Neural progenitor cell (in vitro differentiated cells): ENCODE measurements around the gene PVR. TPM values are rescaled to one million over a fixed set of nuclear protein-coding genes. Genes with fewer than 3 reads are reported as not detected.

Source experiments
- DNase-seq: peaks from one replicate; pipeline ENCODE4 v3.0.0-alpha.2; 2016; ENCODE audit warnings: low spot score
- H2AFZ ChIP-seq: fragments of 200-600 bp; sonication (generic); replicated peaks from 2 replicates; pipeline ENCODE4 v1.6.1; 2016; ENCODE audit warnings: antibody characterized with exemption
- H3F3A ChIP-seq: fragments of 200-600 bp; sonication (generic); 2 replicates; pipeline ENCODE4 v1.6.1; 2016; ENCODE audit warnings: antibody characterized with exemption, low read depth
- H3K27ac ChIP-seq: fragments of 200-600 bp; sonication (generic); 2 replicates; pipeline ENCODE4 v1.5.1; 2016; ENCODE audit warnings: mild to moderate bottlenecking
- H3K27me3 ChIP-seq: fragments of 200-600 bp; sonication (generic); 2 replicates; pipeline ENCODE4 v1.6.1; 2016; ENCODE audit warnings: mild to moderate bottlenecking, moderate library complexity
- H3K36me3 ChIP-seq: fragments of 200-600 bp; sonication (generic); 2 replicates; pipeline ENCODE4 v1.5.1; 2016
- H3K4me1 ChIP-seq: fragments of 200-600 bp; sonication (generic); 2 replicates; pipeline ENCODE4 v1.6.1; 2016; ENCODE audit warnings: mixed run types
- H3K4me2 ChIP-seq: fragments of 200-600 bp; sonication (generic); 2 replicates; pipeline ENCODE4 v1.6.1; 2016
- H3K4me3 ChIP-seq: fragments of 200-600 bp; sonication (generic); 2 replicates; pipeline ENCODE4 v1.5.1; 2016
- H3K79me2 ChIP-seq: fragments of 200-600 bp; sonication (generic); 2 replicates; pipeline ENCODE4 v1.6.1; 2016; ENCODE audit warnings: low read depth
- H3K9ac ChIP-seq: fragments of 200-600 bp; sonication (generic); 2 replicates; pipeline ENCODE4 v1.6.1; 2016
- H3K9me3 ChIP-seq: fragments of 200-600 bp; sonication (generic); 2 replicates; pipeline ENCODE4 v1.5.1; 2016; ENCODE audit warnings: low read depth
- H4K20me1 ChIP-seq: fragments of 200-600 bp; sonication (generic); 2 replicates; pipeline ENCODE4 v1.6.1; 2016; ENCODE audit warnings: low read depth
- H3K27ac Mint-ChIP-seq: 3 replicates; pipeline ENCODE4 v1.8.0; 2021; ENCODE audit warnings: mixed read lengths
- H3K27me3 Mint-ChIP-seq: 2 replicates; pipeline ENCODE4 v1.8.0; 2022; ENCODE audit warnings: low read depth, mild to moderate bottlenecking, inconsistent platforms, moderate library complexity, mixed read lengths; ENCODE audit not compliant: insufficient read depth
- H3K36me3 Mint-ChIP-seq: 3 replicates; pipeline ENCODE4 v1.8.0; 2021; ENCODE audit warnings: mixed read lengths
- H3K4me1 Mint-ChIP-seq: 3 replicates; pipeline ENCODE4 v1.8.0; 2021; ENCODE audit warnings: mixed read lengths
- H3K4me3 Mint-ChIP-seq: 3 replicates; pipeline ENCODE4 v1.8.0; 2021; ENCODE audit warnings: mild to moderate bottlenecking, moderate library complexity, mixed read lengths
- H3K9me3 Mint-ChIP-seq: 3 replicates; pipeline ENCODE4 v1.8.0; 2020; ENCODE audit warnings: mixed read lengths
- EZH2 ChIP-seq: fragments of 200-600 bp; sonication (generic); IDR thresholded peaks from 2 replicates; pipeline ENCODE4 v1.6.1; 2017; ENCODE audit warnings: antibody characterized with exemption, mild to moderate bottlenecking, moderate library complexity
- EZH2phosphoT487 ChIP-seq: fragments of 200-600 bp; sonication (generic); IDR thresholded peaks from 2 replicates; pipeline ENCODE4 v1.6.1; 2017; ENCODE audit warnings: antibody characterized with exemption
- microRNA counts: library from miRNA; unstranded; fragments of <30 nt; microRNA quantifications from one replicate; lab custom pipeline; 2016
- microRNA-seq: library from miRNA; unstranded; fragments of <30 nt; microRNA quantifications from one replicate; pipeline ENCODE4, GENCODE V29; 2016
- total RNA-seq: library from RNA; depleted of rRNA; stranded (reverse); fragments of >200 nt; gene quantifications from 2 replicates; pipeline ENCODE4 v1.2.3, GENCODE V29; 2015; ENCODE audit warnings: low replicate concordance
- TF ChIP-seq, protein P1 (sequence below): fragments of 200-600 bp; sonication (generic); IDR thresholded peaks from 2 replicates; pipeline ENCODE4 v1.5.1; 2017; ENCODE audit warnings: antibody characterized with exemption, mild to moderate bottlenecking

Gene PVR
- total RNA-seq, 1 donor from 2014 or later, result 4.4 TPM

DNA sequence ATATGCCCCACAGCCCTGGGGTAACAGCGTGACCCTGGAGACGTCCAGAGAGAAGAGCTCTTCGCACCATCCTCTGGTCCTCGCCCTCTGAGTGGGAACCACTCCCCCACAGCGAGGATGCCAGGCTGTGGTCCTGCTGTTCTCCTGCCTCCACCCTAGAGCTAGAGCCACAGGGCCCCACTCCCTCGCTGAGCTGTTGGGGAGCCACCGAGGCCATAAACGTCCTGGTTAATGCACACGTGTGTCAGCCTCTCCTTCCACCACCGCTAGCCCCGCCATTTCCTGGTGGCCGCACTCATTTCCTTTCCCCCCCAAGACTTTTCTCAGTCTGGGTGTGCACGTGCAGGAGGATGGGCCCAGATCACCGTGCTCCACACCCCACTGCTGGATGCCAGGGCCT, 66.8 kb downstream of the PVR start:
- no peak overlapping the region for H3K4me3 Mint-ChIP-seq

DNA sequence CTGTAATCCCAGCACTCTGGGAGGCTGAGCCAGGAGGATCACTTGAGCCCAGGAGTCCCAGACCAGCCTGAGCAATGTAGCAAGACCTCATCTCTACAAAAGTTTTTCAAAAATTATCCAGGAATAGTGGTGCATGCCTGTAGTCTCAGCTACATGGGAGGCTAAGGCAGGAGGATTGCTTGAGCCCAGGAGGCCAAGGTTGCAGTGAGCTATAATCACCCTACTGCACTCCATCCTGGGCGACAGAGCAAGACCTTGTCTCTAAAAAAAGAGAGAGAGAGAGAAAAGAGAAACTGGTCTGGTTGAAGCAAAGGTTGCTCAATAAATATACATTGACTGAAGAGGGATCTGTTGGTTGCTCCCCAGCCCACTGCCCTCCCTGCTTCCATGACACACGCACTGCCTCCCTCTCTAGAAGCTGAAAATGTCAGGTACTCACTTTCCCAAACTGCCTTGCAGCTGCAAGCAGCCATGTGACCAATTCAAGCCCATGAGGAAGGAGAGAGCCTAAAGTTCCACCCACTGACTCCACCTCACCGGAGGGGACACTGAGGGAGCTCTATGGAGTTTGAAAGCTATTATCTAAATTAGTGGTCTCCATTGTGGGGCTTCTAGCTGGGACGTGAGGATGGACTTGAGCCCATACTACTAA, 69.3 kb downstream of the PVR start:
- Histone ChIP-seq H3K36me3 (no peaks in the 10 kb centered on the region), H3K4me2 (no peak overlapping the region), H3K4me1 (no peaks in the 10 kb centered on the region), H3K9me3 (no peaks in the 10 kb centered on the region), H3K27me3 (no peaks in the 10 kb centered on the region), H3K4me3 (no peak overlapping the region), H4K20me1 (no peaks in the 10 kb centered on the region), H3F3A (no peaks in the 10 kb centered on the region), H3K79me2 (no peaks in the 10 kb centered on the region), H2AFZ (no peak overlapping the region), H3K27ac (no peak overlapping the region), H3K9ac (no peak overlapping the region)
- no peaks in the 10 kb centered on the region for H3K9me3 Mint-ChIP-seq
- H3K27me3 Mint-ChIP-seq, result peaks cover 13% of the 10 kb centered on the region
- H3K4me1 Mint-ChIP-seq, result no peaks in the 10 kb centered on the region
- no peak overlapping the region for H3K27ac Mint-ChIP-seq
- TF ChIP-seq, protein P1, sequence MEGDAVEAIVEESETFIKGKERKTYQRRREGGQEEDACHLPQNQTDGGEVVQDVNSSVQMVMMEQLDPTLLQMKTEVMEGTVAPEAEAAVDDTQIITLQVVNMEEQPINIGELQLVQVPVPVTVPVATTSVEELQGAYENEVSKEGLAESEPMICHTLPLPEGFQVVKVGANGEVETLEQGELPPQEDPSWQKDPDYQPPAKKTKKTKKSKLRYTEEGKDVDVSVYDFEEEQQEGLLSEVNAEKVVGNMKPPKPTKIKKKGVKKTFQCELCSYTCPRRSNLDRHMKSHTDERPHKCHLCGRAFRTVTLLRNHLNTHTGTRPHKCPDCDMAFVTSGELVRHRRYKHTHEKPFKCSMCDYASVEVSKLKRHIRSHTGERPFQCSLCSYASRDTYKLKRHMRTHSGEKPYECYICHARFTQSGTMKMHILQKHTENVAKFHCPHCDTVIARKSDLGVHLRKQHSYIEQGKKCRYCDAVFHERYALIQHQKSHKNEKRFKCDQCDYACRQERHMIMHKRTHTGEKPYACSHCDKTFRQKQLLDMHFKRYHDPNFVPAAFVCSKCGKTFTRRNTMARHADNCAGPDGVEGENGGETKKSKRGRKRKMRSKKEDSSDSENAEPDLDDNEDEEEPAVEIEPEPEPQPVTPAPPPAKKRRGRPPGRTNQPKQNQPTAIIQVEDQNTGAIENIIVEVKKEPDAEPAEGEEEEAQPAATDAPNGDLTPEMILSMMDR, result no peak
- TF ChIP-seq EZH2phosphoT487 (no peak), EZH2 (no peak)
- no peak for DNase-seq
- no peak overlapping the region for H3K4me3 Mint-ChIP-seq
- H3K36me3 Mint-ChIP-seq, result no peaks in the 10 kb centered on the region

More for the DNA sequence above, 66.8 kb downstream of the PVR start:
- no peaks in the 10 kb centered on the region for H3K4me1 ChIP-seq
- TF ChIP-seq EZH2, result no peak
- TF ChIP-seq, protein P1, result no peak
- TF ChIP-seq EZH2phosphoT487, result no peak
- H3K36me3 ChIP-seq, result no peaks in the 10 kb centered on the region
- Mint-ChIP-seq H3K9me3 (peaks cover under 1% of the 10 kb centered on the region), H3K27me3 (peaks cover 15% of the 10 kb centered on the region), H3K36me3 (no peaks in the 10 kb centered on the region), H3K27ac (no peak overlapping the region), H3K4me1 (no peaks in the 10 kb centered on the region)
- H3K4me2 ChIP-seq, result no peak overlapping the region
- no peak overlapping the region for H3K9ac ChIP-seq
- no peak overlapping the region for H2AFZ ChIP-seq
- H3K79me2 ChIP-seq, result no peaks in the 10 kb centered on the region
- no peaks in the 10 kb centered on the region for H3K27me3 ChIP-seq
- no peaks in the 10 kb centered on the region for H4K20me1 ChIP-seq
- H3K27ac ChIP-seq, result no peak overlapping the region
- DNase-seq, result no peak
- no peaks in the 10 kb centered on the region for H3F3A ChIP-seq
- no peaks in the 10 kb centered on the region for H3K9me3 ChIP-seq
- H3K4me3 ChIP-seq, result no peak overlapping the region

MicroRNAs encoded within 50 kb of the gene (microRNA counts, 767-probe panel; counts per million panel counts)
- 460 counts per million, percentile 90 among the panel's probes with 10 or more counts for microRNA hsa-miR-4531 (lab: Ali Mortazavi, UCI)

Small RNA genes lying within 50 kb of the gene (microRNA-seq; reads per million reads assigned to microRNA genes)
- gene MIR4531, result not detected

Other genes with a start within 250 kb of the PVR start
- 7.1 and 16.6 TPM in 2 replicates for gene ZNF285, start 242.3 kb upstream of the PVR start, total RNA-seq
- gene ZNF229, start 195.4 kb upstream of the PVR start, total RNA-seq, result 8.4 and 11.2 TPM in 2 replicates
- gene ZNF180, start 143.4 kb upstream of the PVR start, total RNA-seq, result 10.7 and 15.9 TPM in 2 replicates
- not detected in 2 replicates for gene CEACAM20, start 114.2 kb upstream of the PVR start, total RNA-seq
- not detected in 2 replicates for gene IGSF23, start 30.3 kb upstream of the PVR start, total RNA-seq
- 0.09 and 0.59 TPM in 2 replicates for gene CEACAM19, start 27.6 kb downstream of the PVR start, total RNA-seq
- not detected in 2 replicates for gene CEACAM16, start 55.2 kb downstream of the PVR start, total RNA-seq
- gene BCL3, start 104.8 kb downstream of the PVR start, total RNA-seq, result not detected in 2 replicates
- 1.4 and 1.5 TPM in 2 replicates for gene CBLC, start 134.0 kb downstream of the PVR start, total RNA-seq
- gene BCAM, start 165.2 kb downstream of the PVR start, total RNA-seq, result 7.1 and 16.9 TPM in 2 replicates
- gene NECTIN2, start 202.4 kb downstream of the PVR start, total RNA-seq, result 54.2 and 210 TPM in 2 replicates
- gene TOMM40, start 247.3 kb downstream of the PVR start, total RNA-seq, result 30.1 and 110 TPM in 2 replicates